ENCODE data around the gene POLR3F. TPM values are rescaled to one million over a fixed set of nuclear protein-coding genes. Genes with fewer than 3 reads are reported as not detected.
"Not testable (repeated sequence)": the region's sequence is repeated elsewhere in the genome, so short reads cannot be mapped to it uniquely, and the experiment has no call there.

Gene POLR3F
- polyA plus RNA-seq, 1 of the 3 experiments (the other 2 are of a cell fraction): 4.8 TPM

DNA sequence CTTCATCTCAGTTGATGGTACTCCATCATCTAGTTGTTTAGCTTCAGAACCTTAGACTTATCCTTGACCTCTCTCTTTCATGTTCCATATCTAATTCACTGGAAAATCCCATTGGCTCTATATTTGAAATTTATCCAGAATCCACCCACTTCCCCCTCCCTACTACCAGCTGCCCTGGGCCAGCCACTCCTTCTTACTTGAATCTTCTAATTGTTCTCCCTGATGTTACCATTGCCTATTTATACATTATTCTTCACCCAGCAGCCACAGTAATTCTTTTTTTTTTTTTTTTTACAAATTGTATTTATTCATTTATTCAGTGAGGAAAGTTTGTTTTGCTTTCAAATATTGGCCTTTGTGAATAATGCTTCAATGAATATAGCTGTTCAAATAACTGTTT, 48.8 kb downstream of the POLR3F start:
- Histone ChIP-seq H3K4me2 (no peak overlapping the region), H3K4me1 (ENCODE audit: control insufficient read depth in 1 of 2, insufficient read depth in 2 of 2, low read depth in 1 of 2, low read length in 1 of 2) (no peaks in the 10 kb centered on the region), H3K27me3 (ENCODE audit: insufficient read depth) (no peaks in the 10 kb centered on the region), H2AFZ (ENCODE audit: low read depth) (no peak overlapping the region), H3K9me2 (no peaks in the 10 kb centered on the region), H3K79me2 (ENCODE audit: insufficient read depth) (peaks cover 18% of the 10 kb centered on the region; the same call in 1 of the 2 replicates), H3K4me3 (ENCODE audit: low read depth in 2 of 2, low read length in 1 of 2) (no peak overlapping the region), H3K9ac (no peak overlapping the region), H3F3A (replicated peaks; ENCODE audit: insufficient read depth) (peaks cover 3% of the 10 kb centered on the region), H4K20me1 (ENCODE audit: insufficient read depth) (no peaks in the 10 kb centered on the region), H3K9me3 (no peaks in the 10 kb centered on the region), H3K36me3 (replicated peaks in 1 of 2; ENCODE audit: control insufficient read depth in 1 of 2, insufficient read depth in 2 of 2, low read length in 1 of 2) (peaks cover 39 to 48% of the 10 kb centered on the region in 2 experiments), H3K27ac (ENCODE audit: low read depth in 2 of 2, low read length in 1 of 2) (no peak overlapping the region)
- POLR2A ChIA-PET: interaction anchor here (1.0 to 1.1 kb wide), 2 partner anchors 8 to 49 kb away, joined by 3 read pairs; partner anchors contain the start of genes DZANK1, POLR3F and SEC23B
- CTCF ChIA-PET: no interaction called here
- no peak for DNase-seq
- TF ChIP-seq JUND (IDR thresholded peaks at IDR 0.05): no peak
- TF ChIP-seq RAD21 (IDR thresholded peaks at IDR 0.05; ENCODE audit: low read length): no peak
- TF ChIP-seq, protein P1, sequence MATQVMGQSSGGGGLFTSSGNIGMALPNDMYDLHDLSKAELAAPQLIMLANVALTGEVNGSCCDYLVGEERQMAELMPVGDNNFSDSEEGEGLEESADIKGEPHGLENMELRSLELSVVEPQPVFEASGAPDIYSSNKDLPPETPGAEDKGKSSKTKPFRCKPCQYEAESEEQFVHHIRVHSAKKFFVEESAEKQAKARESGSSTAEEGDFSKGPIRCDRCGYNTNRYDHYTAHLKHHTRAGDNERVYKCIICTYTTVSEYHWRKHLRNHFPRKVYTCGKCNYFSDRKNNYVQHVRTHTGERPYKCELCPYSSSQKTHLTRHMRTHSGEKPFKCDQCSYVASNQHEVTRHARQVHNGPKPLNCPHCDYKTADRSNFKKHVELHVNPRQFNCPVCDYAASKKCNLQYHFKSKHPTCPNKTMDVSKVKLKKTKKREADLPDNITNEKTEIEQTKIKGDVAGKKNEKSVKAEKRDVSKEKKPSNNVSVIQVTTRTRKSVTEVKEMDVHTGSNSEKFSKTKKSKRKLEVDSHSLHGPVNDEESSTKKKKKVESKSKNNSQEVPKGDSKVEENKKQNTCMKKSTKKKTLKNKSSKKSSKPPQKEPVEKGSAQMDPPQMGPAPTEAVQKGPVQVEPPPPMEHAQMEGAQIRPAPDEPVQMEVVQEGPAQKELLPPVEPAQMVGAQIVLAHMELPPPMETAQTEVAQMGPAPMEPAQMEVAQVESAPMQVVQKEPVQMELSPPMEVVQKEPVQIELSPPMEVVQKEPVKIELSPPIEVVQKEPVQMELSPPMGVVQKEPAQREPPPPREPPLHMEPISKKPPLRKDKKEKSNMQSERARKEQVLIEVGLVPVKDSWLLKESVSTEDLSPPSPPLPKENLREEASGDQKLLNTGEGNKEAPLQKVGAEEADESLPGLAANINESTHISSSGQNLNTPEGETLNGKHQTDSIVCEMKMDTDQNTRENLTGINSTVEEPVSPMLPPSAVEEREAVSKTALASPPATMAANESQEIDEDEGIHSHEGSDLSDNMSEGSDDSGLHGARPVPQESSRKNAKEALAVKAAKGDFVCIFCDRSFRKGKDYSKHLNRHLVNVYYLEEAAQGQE (IDR thresholded peaks at IDR 0.05; ENCODE audit: low read depth, low read length): no peak
- TF ChIP-seq ELF1 (IDR thresholded peaks at IDR 0.05): no peak
- TF ChIP-seq, protein P2, sequence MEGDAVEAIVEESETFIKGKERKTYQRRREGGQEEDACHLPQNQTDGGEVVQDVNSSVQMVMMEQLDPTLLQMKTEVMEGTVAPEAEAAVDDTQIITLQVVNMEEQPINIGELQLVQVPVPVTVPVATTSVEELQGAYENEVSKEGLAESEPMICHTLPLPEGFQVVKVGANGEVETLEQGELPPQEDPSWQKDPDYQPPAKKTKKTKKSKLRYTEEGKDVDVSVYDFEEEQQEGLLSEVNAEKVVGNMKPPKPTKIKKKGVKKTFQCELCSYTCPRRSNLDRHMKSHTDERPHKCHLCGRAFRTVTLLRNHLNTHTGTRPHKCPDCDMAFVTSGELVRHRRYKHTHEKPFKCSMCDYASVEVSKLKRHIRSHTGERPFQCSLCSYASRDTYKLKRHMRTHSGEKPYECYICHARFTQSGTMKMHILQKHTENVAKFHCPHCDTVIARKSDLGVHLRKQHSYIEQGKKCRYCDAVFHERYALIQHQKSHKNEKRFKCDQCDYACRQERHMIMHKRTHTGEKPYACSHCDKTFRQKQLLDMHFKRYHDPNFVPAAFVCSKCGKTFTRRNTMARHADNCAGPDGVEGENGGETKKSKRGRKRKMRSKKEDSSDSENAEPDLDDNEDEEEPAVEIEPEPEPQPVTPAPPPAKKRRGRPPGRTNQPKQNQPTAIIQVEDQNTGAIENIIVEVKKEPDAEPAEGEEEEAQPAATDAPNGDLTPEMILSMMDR (IDR thresholded peaks at IDR 0.05): no peak
- no peak for TF ChIP-seq FOXJ3 (CRISPR knock-in tag; IDR thresholded peaks at IDR 0.05)
- no peak for TF ChIP-seq RFX5 (IDR thresholded peaks at IDR 0.05; ENCODE audit: low read length)
- TF ChIP-seq, protein P3, sequence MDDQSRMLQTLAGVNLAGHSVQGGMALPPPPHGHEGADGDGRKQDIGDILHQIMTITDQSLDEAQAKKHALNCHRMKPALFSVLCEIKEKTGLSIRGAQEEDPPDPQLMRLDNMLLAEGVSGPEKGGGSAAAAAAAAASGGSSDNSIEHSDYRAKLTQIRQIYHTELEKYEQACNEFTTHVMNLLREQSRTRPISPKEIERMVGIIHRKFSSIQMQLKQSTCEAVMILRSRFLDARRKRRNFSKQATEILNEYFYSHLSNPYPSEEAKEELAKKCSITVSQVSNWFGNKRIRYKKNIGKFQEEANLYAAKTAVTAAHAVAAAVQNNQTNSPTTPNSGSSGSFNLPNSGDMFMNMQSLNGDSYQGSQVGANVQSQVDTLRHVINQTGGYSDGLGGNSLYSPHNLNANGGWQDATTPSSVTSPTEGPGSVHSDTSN (IDR thresholded peaks at IDR 0.05): no peak
- TF ChIP-seq FOSL2 (IDR thresholded peaks at IDR 0.05; ENCODE audit: borderline replicate concordance, low read depth): no peak
- TF ChIP-seq, protein P4, sequence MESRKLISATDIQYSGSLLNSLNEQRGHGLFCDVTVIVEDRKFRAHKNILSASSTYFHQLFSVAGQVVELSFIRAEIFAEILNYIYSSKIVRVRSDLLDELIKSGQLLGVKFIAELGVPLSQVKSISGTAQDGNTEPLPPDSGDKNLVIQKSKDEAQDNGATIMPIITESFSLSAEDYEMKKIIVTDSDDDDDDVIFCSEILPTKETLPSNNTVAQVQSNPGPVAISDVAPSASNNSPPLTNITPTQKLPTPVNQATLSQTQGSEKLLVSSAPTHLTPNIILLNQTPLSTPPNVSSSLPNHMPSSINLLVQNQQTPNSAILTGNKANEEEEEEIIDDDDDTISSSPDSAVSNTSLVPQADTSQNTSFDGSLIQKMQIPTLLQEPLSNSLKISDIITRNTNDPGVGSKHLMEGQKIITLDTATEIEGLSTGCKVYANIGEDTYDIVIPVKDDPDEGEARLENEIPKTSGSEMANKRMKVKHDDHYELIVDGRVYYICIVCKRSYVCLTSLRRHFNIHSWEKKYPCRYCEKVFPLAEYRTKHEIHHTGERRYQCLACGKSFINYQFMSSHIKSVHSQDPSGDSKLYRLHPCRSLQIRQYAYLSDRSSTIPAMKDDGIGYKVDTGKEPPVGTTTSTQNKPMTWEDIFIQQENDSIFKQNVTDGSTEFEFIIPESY (IDR thresholded peaks at IDR 0.05; ENCODE audit: borderline replicate concordance, low read depth): no peak
- no peak for TF ChIP-seq MAX (IDR thresholded peaks at IDR 0.05; ENCODE audit: low read depth)
- no peak for TF ChIP-seq EZH2phosphoT487 (IDR thresholded peaks at IDR 0.05; ENCODE audit: borderline replicate concordance, low read depth)
- no peak for TF ChIP-seq EP300 (IDR thresholded peaks at IDR 0.05; ENCODE audit: borderline replicate concordance in 1 of 2, low read depth in 1 of 2, low read length in 1 of 2)
- no peak for TF ChIP-seq SIN3A (IDR thresholded peaks at IDR 0.05; ENCODE audit: borderline replicate concordance, low read depth, low read length)
- TF ChIP-seq POLR2AphosphoS5 (IDR thresholded peaks at IDR 0.05; ENCODE audit: low read depth, low read length): no peak
- TF ChIP-seq NRF1 (IDR thresholded peaks at IDR 0.05; ENCODE audit: low read depth, low read length): no peak
- TF ChIP-seq CHD2 (IDR thresholded peaks at IDR 0.05; ENCODE audit: low read length, partially characterized antibody): no peak

GRCh38 chr20:18522066-18522465, 54.9 kb downstream of the POLR3F start:
- peaks cover 18% of the 10 kb centered on the region; the same call in 1 of the 2 replicates for H3K79me2 ChIP-seq (ENCODE audit: insufficient read depth)
- H3K4me2 ChIP-seq: not testable (repeated sequence)

More at GRCh38 chr20:18522066-18522465, 54.9 kb downstream of the POLR3F start:
- H3K9ac ChIP-seq; H3K4me3 ChIP-seq (ENCODE audit: low read depth in 2 of 2, low read length in 1 of 2); DNase-seq; H3K9me2 ChIP-seq; POLR2A ChIA-PET; H3K4me1 ChIP-seq (ENCODE audit: control insufficient read depth in 1 of 2, insufficient read depth in 2 of 2, low read depth in 1 of 2, low read length in 1 of 2); H3K27me3 ChIP-seq (ENCODE audit: insufficient read depth); H4K20me1 ChIP-seq (ENCODE audit: insufficient read depth); H2AFZ ChIP-seq (ENCODE audit: low read depth); H3K27ac ChIP-seq (ENCODE audit: low read depth in 2 of 2, low read length in 1 of 2); CTCF ChIA-PET; H3F3A ChIP-seq (replicated peaks; ENCODE audit: insufficient read depth); H3K9me3 ChIP-seq: not testable (repeated sequence)
- peaks cover 26 to 34% of the 10 kb centered on the region in 2 experiments for H3K36me3 ChIP-seq (replicated peaks in 1 of 2; ENCODE audit: control insufficient read depth in 1 of 2, insufficient read depth in 2 of 2, low read length in 1 of 2)
- WGBS (ENCODE audit: low lambda C conversion rate): 87% methylated on average over 9 of the region's 9 CpGs
